Mesothelial cell of epicardium (in vitro differentiated cells): Measurements from ENCODE around the gene ATP5F1C. TPM values are rescaled to one million over a fixed set of nuclear protein-coding genes. Genes with fewer than 3 reads are reported as not detected.
"Not testable (repeated sequence)": the region's sequence is repeated elsewhere in the genome, so short reads cannot be mapped to it uniquely, and the experiment has no call there.

Experiments
- DNase-seq, 2 experiments: peaks; one replicate each; pipeline ENCODE4 v3.0.0; 2021; ENCODE audit warnings: low spot score in 2 of 2; ENCODE audit not compliant: unreplicated experiment in 2 of 2
- H3K27ac Mint-ChIP-seq: 2 replicates; pipeline ENCODE4 v1.8.0; 2021; ENCODE audit warnings: mixed read lengths
- H3K27me3 Mint-ChIP-seq: 2 replicates; pipeline ENCODE4 v1.8.0; 2021; ENCODE audit warnings: low read depth, mixed read lengths
- H3K36me3 Mint-ChIP-seq: 2 replicates; pipeline ENCODE4 v1.8.0; 2021; ENCODE audit warnings: mixed read lengths
- H3K4me1 Mint-ChIP-seq: 2 replicates; pipeline ENCODE4 v1.8.0; 2021; ENCODE audit warnings: mixed read lengths
- H3K4me3 Mint-ChIP-seq: 2 replicates; pipeline ENCODE4 v1.8.0; 2021; ENCODE audit warnings: mild to moderate bottlenecking, moderate library complexity, mixed read lengths
- H3K9me3 Mint-ChIP-seq: 2 replicates; pipeline ENCODE4 v1.8.0; 2021; ENCODE audit warnings: mixed read lengths
- CTCF ChIP-seq: fragments of 200-600 bp; sonication (generic); IDR thresholded peaks from one replicate; pipeline ENCODE4 v1.5.0; 2021; ENCODE audit warnings: antibody characterized with exemption; ENCODE audit not compliant: unreplicated experiment
- total RNA-seq: library from RNA; stranded (reverse); gene quantifications from 3 replicates; pipeline ENCODE4 v1.2.1, GENCODE V29; 2021

ATP5F1C gene
- total RNA-seq, 1 donor from 2014 or later: 184 TPM

- DNase-seq: no peak
- Mint-ChIP-seq H3K27ac (no peak overlapping the region), H3K4me3 (no peak overlapping the region), H3K9me3 (no peaks in the 10 kb centered on the region), H3K27me3 (no peaks in the 10 kb centered on the region), H3K4me1 (peaks cover 9% of the 10 kb centered on the region), H3K36me3 (peaks cover 42% of the 10 kb centered on the region)
- no peak for TF ChIP-seq CTCF
Measured at GRCh38 chr10:7773845-7774801, 13.9 kb upstream of the ATP5F1C start.

GRCh38 chr10:7776777-7777176, 11.2 kb upstream of the ATP5F1C start:
- Mint-ChIP-seq H3K9me3 (no peaks in the 10 kb centered on the region), H3K4me1 (no peaks in the 10 kb centered on the region), H3K36me3 (peaks cover 44% of the 10 kb centered on the region), H3K27me3 (no peaks in the 10 kb centered on the region), H3K4me3 (no peak overlapping the region), H3K27ac (no peak overlapping the region)
- TF ChIP-seq CTCF: no peak
- no peak for DNase-seq

GRCh38 chr10:7782194-7782593, 5.8 kb upstream of the ATP5F1C start:
- H3K27ac Mint-ChIP-seq, H3K9me3 Mint-ChIP-seq, DNase-seq, H3K4me3 Mint-ChIP-seq, H3K27me3 Mint-ChIP-seq, H3K4me1 Mint-ChIP-seq: not testable (repeated sequence)
- H3K36me3 Mint-ChIP-seq: peaks cover 25% of the 10 kb centered on the region

- Mint-ChIP-seq H3K27me3 (no peaks in the 10 kb centered on the region), H3K27ac (no peak overlapping the region), H3K4me1 (peaks cover 23% of the 10 kb centered on the region), H3K4me3 (no peak overlapping the region), H3K36me3 (peaks cover 7% of the 10 kb centered on the region), H3K9me3 (no peaks in the 10 kb centered on the region)
- TF ChIP-seq CTCF: no peak
- no peak for DNase-seq
Measured at GRCh38 chr10:7786430-7786829, 1.5 kb upstream of the ATP5F1C start.

- peaks cover 9% of the 10 kb centered on the region for H3K36me3 Mint-ChIP-seq
- peaks cover 23% of the 10 kb centered on the region for H3K4me1 Mint-ChIP-seq
- no peak overlapping the region for H3K4me3 Mint-ChIP-seq
- no peak for TF ChIP-seq CTCF
- no peaks in the 10 kb centered on the region for H3K9me3 Mint-ChIP-seq
- no peaks in the 10 kb centered on the region for H3K27me3 Mint-ChIP-seq
- no peak for DNase-seq
- H3K27ac Mint-ChIP-seq: no peak overlapping the region
Measured at GRCh38 chr10:7787150-7787856, 674 bp upstream of the ATP5F1C start.
